ENCODE measurements around the gene AKR7A3.

- TF ChIP-seq CTCF (IDR thresholded peaks at IDR 0.05) (no peak), POLR2A (IDR thresholded peaks at IDR 0.05) (no peak)
Measured at GRCh38 chr1:19336543-19336942, 48.0 kb upstream of the AKR7A3 start.

Measured in uterus (tissue), 2 donors.